Measurements from ENCODE around the gene LIMD2. TPM values are rescaled to one million over a fixed set of nuclear protein-coding genes. Genes with fewer than 3 reads are reported as not detected.

LIMD2 gene
- total RNA-seq, 1 experiment from 2014 or later = 3.3 TPM

DNA sequence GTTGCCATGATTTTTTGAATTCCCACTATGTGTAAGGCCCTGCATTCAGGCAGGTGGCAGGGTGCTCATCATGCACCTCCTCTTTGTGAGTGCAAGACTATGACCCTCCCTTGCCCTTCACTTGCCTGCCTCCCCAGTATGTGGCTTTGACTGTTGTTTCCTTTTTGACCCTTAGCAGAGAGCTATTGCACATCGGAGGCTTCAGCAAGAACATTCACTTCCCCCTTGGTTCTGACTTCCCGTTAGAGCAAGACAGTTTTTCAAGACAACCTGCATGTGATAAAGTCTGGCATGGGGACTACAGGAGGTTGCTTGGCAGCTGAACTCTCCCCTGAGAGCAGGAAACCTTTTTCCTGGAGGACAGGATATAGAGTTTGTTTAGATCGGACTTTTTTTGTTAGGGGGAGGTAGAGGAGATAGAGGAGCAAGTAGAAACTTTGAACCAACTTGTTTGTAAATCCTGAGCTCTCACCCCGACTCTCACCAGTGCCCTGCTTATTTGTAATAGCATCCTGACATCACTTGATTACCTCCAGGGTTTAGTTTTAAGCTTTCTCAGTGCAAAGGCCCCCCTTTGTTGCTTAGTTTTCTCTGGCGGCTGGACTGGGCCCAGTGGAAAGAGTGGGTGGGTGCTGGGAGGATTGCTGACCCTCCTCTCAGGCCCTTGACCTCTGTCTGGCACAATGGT is 34.3 kb downstream of the LIMD2 start:
- H3K27me3 ChIP-seq = no peaks in the 10 kb centered on the region
- no peak overlapping the region for H3K4me3 ChIP-seq
- H3K9me3 ChIP-seq = no peaks in the 10 kb centered on the region
- H3K36me3 ChIP-seq = peaks cover 22% of the 10 kb centered on the region
- DNase-seq = no peak

DNA sequence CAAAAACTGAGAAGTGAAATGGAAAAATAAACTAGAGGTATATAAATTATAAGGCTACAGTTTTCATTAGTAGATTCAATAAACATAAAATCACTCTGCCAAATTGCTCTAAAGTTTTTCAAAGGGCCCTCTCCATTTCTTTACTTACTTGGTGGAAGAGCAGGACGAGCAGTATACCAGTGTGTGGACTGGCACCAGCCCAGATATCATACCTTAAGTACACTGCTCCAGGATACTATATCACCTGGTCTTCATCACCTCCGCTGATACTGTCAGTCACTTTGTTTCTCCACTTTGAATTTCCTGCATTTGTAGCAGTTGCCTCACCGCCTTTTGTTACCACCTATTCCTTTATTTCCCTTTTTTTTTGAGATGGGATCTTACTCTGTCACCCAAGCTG is 40.1 kb downstream of the LIMD2 start:
- no peak overlapping the region for H3K4me3 ChIP-seq
- H3K9me3 ChIP-seq = no peaks in the 10 kb centered on the region
- no peaks in the 10 kb centered on the region for H3K27me3 ChIP-seq
- DNase-seq = no peak
- peaks cover 17% of the 10 kb centered on the region for H3K36me3 ChIP-seq

DNA sequence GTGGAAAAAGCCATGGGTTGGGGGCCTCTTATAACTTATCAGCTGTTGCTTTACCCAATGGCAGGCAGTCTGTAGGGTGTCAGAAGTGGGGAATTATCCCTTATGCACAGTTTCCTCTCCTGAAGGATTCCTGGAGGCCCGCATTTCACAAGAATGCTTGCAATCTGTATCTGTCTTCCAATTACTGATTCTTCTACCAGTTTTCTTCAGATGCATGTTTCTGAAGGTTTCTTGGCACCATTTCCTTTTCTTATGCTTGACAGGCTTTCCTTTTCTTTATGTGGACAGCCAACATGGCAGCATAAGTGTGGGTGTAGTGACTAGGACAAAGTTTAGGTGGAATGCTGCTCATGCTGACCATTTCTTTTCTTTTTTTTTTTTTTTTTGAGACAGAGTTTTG is 41.6 kb downstream of the LIMD2 start:
- H3K27me3 ChIP-seq = no peaks in the 10 kb centered on the region
- peaks cover 19% of the 10 kb centered on the region for H3K36me3 ChIP-seq
- H3K4me3 ChIP-seq = no peak overlapping the region
- H3K9me3 ChIP-seq = no peaks in the 10 kb centered on the region
- no peak for DNase-seq

DNA sequence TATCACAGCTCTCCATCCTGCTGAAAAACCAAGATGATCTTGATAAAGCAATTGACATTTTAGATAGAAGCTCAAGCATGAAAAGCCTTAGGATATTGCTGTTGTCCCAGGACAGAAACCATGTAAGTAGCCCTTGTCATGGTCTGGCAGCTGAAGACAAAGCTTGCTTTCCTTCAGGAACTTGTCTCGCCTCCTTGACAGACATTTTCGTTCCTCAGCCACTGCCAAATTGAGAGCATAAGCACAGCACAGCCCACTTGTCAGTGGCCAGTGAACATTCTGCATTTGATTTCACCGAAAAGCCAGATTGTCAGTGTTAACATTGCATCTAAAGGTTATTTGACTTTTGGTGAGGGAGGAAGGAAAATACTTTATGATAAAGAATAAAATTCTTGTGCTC is 42.1 kb downstream of the LIMD2 start:
- Histone ChIP-seq H3K4me3 (no peak overlapping the region), H3K36me3 (peaks cover 22% of the 10 kb centered on the region), H3K27me3 (no peaks in the 10 kb centered on the region), H3K9me3 (no peaks in the 10 kb centered on the region)
- no peak for DNase-seq

DNA sequence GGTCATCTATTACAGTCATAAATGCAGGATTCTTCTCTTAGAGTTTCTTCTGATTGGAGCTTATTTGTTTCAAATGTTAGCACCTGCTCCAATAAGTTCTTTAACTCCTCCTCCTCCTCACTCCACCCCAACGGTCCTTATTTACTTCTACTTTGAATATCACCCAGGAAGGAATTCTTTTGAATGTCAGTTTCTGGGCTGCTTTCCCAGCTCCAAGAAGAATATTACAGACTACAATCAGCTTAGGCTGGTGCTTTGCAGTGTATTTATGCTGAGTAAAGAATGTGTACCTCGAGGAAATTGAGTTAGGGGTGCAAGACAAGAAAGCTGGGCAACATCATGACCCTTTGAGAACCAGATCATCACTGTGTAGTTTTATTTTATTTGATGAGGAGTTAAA is 46.9 kb downstream of the LIMD2 start:
- no peak for DNase-seq
- Histone ChIP-seq H3K27me3 (no peaks in the 10 kb centered on the region), H3K36me3 (peaks cover 20% of the 10 kb centered on the region), H3K9me3 (no peaks in the 10 kb centered on the region), H3K4me3 (no peak overlapping the region)

DNA sequence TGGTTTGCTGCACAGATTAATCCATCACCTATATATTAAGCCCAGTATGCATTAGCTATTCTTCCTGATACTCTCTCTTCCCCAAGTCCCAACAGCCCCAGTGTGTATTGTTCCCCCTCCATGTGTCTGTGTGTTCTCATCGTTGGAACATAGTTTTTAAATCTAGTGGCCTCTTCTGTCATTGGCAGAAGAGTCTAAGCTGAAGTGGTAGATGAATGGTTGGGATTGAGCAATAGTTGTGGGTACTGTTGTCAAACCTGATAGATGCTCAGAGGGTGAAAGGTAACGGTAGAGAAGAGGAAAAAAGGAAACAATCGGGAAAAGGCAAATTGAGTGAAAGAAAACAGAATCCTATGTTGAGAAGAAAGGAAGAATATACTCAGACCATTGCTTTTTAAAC is 47.8 kb downstream of the LIMD2 start:
- no peaks in the 10 kb centered on the region for H3K9me3 ChIP-seq
- no peaks in the 10 kb centered on the region for H3K27me3 ChIP-seq
- H3K4me3 ChIP-seq = no peak overlapping the region
- no peak for DNase-seq
- peaks cover 17% of the 10 kb centered on the region for H3K36me3 ChIP-seq

DNA sequence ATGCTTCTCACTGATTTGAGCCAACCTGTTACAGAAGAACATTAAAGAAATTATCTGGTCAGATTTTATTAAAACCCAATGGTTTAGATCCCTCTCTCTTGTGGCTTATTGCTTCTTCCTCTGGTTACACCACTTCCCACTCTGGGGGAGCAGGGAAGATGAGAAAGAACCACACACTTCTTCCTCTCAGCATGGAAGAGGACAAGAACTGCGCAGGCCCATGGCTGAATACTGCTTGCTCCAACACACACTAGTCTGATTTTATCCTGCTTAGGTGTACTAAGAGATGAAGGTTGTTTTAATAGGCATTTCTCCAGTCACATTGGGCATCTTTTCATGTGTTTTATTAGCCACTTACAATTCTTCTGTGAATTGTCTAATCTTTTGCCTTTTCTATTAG is 50.1 kb downstream of the LIMD2 start:
- no peak for DNase-seq
- H3K4me3 ChIP-seq = no peak overlapping the region
- no peaks in the 10 kb centered on the region for H3K9me3 ChIP-seq
- no peaks in the 10 kb centered on the region for H3K27me3 ChIP-seq
- H3K36me3 ChIP-seq = peaks cover 21% of the 10 kb centered on the region

DNA sequence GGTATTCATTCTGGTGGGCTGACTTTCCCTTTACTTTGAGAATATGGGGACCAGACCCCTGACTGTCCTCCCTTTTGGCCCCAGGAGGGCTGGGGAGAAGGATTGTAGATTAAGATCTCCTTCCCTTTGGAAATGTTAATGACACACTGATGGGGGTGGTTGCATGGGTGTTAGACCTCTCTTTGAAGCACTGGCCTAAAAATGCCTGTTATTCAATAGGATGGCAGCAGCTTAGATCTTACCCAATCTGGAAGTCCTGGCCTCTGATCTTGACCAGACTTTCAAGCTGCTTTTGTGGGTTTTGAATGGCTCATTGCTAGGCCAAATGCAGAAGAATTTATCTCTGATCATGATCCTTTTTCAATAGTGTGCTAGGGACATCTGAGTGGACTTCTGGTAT is 52.0 kb downstream of the LIMD2 start:
- Histone ChIP-seq H3K36me3 (peaks cover 15% of the 10 kb centered on the region), H3K27me3 (no peaks in the 10 kb centered on the region), H3K9me3 (no peaks in the 10 kb centered on the region), H3K4me3 (no peak overlapping the region)
- DNase-seq = no peak

DNA sequence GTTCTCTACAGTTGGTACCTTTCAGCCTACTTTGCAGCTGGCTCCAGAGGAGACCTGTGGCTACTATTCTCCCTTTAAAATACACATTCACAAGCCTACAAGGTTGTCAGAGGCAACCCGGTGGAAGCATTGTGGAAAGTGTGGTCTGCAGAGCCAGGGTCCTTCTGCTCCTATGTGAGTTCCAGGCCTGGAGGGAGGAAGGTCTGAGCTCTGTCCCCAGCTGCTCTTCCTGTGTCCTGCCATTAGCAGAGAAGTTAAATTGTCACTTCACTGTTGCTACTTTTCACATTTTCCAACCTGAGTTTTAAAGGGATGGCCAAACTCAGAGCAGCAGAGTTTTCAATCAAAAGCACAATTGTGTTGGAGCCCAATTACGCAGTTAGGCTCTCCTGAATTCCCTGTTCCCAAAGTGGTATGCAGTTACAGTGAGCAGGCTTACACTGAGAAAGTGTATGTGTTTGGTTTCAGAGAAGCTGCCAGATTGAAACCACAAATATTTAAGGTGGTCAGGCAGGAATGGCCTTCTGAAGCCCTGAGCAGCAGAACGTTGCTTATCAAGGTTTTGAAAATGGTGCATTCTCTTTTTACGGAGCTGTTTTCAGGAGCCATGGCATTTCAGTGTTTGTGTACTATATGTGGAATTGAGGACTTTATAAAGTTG is 52.7 kb downstream of the LIMD2 start:
- no peaks in the 10 kb centered on the region for H3K9me3 ChIP-seq
- H3K4me3 ChIP-seq = no peak overlapping the region
- DNase-seq = no peak
- H3K27me3 ChIP-seq = no peaks in the 10 kb centered on the region
- H3K36me3 ChIP-seq = peaks cover 9% of the 10 kb centered on the region

DNA sequence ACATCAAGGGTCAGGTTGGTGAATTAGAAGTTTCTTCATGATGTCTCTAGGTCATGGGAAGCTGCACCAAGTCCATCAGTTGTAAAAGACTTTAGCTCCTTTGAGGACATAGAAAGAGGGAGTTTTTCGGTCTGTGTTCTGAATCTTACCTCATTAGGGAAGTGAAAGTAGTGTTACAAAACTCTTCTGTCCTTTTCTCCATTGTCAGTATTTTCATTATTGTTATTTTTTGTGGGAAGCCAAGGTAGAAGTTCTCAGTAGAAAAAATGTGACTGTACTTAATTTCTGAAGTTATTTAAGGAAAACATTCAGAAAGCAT is 53.5 kb downstream of the LIMD2 start:
- H3K4me3 ChIP-seq = no peak overlapping the region
- peaks cover 9% of the 10 kb centered on the region for H3K36me3 ChIP-seq
- no peaks in the 10 kb centered on the region for H3K27me3 ChIP-seq
- DNase-seq = no peak
- H3K9me3 ChIP-seq = no peaks in the 10 kb centered on the region

Other genes starting within 250 kb of the LIMD2 start
- 0.40 TPM in 1 of 2 replicates, not detected in the other for gene ACE, start 223.1 kb downstream of the LIMD2 start, total RNA-seq (2014; rRNA removed; shearing (Covaris generic); ENCODE audit: low replicate concordance)
- gene KCNH6, start 176.8 kb downstream of the LIMD2 start, total RNA-seq (2014; rRNA removed; shearing (Covaris generic); ENCODE audit: low replicate concordance) = not detected in 2 replicates
- 7.5 and 21.6 TPM in 2 replicates for gene DCAF7, start 149.6 kb downstream of the LIMD2 start, total RNA-seq (2014; rRNA removed; shearing (Covaris generic); ENCODE audit: low replicate concordance)
- gene TACO1, start 99.2 kb downstream of the LIMD2 start, total RNA-seq (2014; rRNA removed; shearing (Covaris generic); ENCODE audit: low replicate concordance) = 22.2 and 42.3 TPM in 2 replicates
- gene MAP3K3, start 77.7 kb downstream of the LIMD2 start, total RNA-seq (2014; rRNA removed; shearing (Covaris generic); ENCODE audit: low replicate concordance) = 10.2 and 12.9 TPM in 2 replicates
- gene STRADA, start 41.7 kb upstream of the LIMD2 start, total RNA-seq (2014; rRNA removed; shearing (Covaris generic); ENCODE audit: low replicate concordance) = 18.7 and 29.0 TPM in 2 replicates
- gene CCDC47, start 73.5 kb upstream of the LIMD2 start, total RNA-seq (2014; rRNA removed; shearing (Covaris generic); ENCODE audit: low replicate concordance) = 49.1 and 92.0 TPM in 2 replicates
- 37.7 and 83.3 TPM in 2 replicates for gene DDX42, start 74.0 kb upstream of the LIMD2 start, total RNA-seq (2014; rRNA removed; shearing (Covaris generic); ENCODE audit: low replicate concordance)
- 116 and 133 TPM in 2 replicates for gene PSMC5, start 127.3 kb upstream of the LIMD2 start, total RNA-seq (2014; rRNA removed; shearing (Covaris generic); ENCODE audit: low replicate concordance)
- 33.3 and 58.6 TPM in 2 replicates for gene FTSJ3, start 127.5 kb upstream of the LIMD2 start, total RNA-seq (2014; rRNA removed; shearing (Covaris generic); ENCODE audit: low replicate concordance)
- 156 and 163 TPM in 2 replicates for gene SMARCD2, start 142.6 kb upstream of the LIMD2 start, total RNA-seq (2014; rRNA removed; shearing (Covaris generic); ENCODE audit: low replicate concordance)
- gene CSH2, start 173.6 kb upstream of the LIMD2 start, total RNA-seq (2014; rRNA removed; shearing (Covaris generic); ENCODE audit: low replicate concordance) = not detected in 2 replicates
- not detected in 2 replicates for gene GH2, start 181.8 kb upstream of the LIMD2 start, total RNA-seq (2014; rRNA removed; shearing (Covaris generic); ENCODE audit: low replicate concordance)
- not detected in 2 replicates for gene CSH1, start 196.4 kb upstream of the LIMD2 start, total RNA-seq (2014; rRNA removed; shearing (Covaris generic); ENCODE audit: low replicate concordance)
- gene CSHL1, start 211.1 kb upstream of the LIMD2 start, total RNA-seq (2014; rRNA removed; shearing (Covaris generic); ENCODE audit: low replicate concordance) = not detected in 2 replicates
- not detected in 2 replicates for gene GH1, start 218.7 kb upstream of the LIMD2 start, total RNA-seq (2014; rRNA removed; shearing (Covaris generic); ENCODE audit: low replicate concordance)
- not detected in 2 replicates for gene CD79B, start 232.2 kb upstream of the LIMD2 start, total RNA-seq (2014; rRNA removed; shearing (Covaris generic); ENCODE audit: low replicate concordance)